Thyroid gland (tissue), 4 donors: Measurements from ENCODE around the gene PPP2R2C.

Experiments used
- POLR2A ChIP-seq, 2 donors: fragments of 450-650 bp; IDR thresholded peaks; one replicate each; pipeline ENCODE4 v1.6.1; 2017; ENCODE audit warnings: antibody characterized with exemption in 2 of 2, mild to moderate bottlenecking in 2 of 2, moderate library complexity in 1 of 2
- TF ChIP-seq, protein P1 (sequence below), 6 experiments: fragments of 200-600 bp in 3 of 6; fragments of 450-650 bp in 3 of 6; sonication (generic) in 3 of 6; IDR thresholded peaks; one replicate each; pipeline ENCODE4 v1.5.1; 2016 to 2019; ENCODE audit warnings: antibody characterized with exemption in 6 of 6, mild to moderate bottlenecking in 2 of 6, inconsistent platforms in 1 of 6, moderate library complexity in 1 of 6

DNA sequence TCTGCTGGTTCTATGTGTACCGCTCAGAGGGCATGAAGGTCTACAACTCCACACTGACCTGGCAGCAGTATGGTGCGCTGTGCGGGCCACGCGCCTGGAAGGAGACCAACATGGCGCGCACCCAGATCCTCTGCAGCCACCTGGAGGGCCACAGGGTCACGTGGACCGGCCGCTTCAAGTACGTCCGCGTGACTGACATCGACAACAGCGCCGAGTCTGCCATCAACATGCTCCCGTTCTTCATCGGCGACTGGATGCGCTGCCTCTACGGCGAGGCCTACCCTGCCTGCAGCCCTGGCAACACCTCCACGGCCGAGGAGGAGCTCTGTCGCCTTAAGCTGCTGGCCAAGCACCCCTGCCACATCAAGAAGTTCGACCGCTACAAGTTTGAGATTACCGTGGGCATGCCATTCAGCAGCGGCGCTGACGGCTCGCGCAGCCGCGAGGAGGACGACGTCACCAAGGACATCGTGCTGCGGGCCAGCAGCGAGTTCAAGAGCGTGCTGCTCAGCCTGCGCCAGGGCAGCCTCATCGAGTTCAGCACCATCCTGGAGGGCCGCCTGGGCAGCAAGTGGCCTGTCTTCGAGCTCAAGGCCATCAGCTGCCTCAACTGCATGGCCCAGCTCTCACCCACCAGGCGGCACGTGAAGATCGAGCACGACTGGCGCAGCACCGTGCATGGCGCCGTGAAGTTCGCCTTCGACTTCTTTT, 170.5 kb downstream of the PPP2R2C start:
- TF ChIP-seq, protein P1, sequence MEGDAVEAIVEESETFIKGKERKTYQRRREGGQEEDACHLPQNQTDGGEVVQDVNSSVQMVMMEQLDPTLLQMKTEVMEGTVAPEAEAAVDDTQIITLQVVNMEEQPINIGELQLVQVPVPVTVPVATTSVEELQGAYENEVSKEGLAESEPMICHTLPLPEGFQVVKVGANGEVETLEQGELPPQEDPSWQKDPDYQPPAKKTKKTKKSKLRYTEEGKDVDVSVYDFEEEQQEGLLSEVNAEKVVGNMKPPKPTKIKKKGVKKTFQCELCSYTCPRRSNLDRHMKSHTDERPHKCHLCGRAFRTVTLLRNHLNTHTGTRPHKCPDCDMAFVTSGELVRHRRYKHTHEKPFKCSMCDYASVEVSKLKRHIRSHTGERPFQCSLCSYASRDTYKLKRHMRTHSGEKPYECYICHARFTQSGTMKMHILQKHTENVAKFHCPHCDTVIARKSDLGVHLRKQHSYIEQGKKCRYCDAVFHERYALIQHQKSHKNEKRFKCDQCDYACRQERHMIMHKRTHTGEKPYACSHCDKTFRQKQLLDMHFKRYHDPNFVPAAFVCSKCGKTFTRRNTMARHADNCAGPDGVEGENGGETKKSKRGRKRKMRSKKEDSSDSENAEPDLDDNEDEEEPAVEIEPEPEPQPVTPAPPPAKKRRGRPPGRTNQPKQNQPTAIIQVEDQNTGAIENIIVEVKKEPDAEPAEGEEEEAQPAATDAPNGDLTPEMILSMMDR (IDR thresholded peaks at IDR 0.05) = no peak
- TF ChIP-seq POLR2A (IDR thresholded peaks at IDR 0.05) = no peak
